Epithelial cell of esophagus (primary cell): Measurements from ENCODE around the gene TSPAN9.

Experiments
- DNase-seq: peaks from one replicate; pipeline ENCODE4 v3.0.0; 2010; ENCODE audit warnings: low read depth
- H3K4me3 ChIP-seq: 2 replicates; pipeline ENCODE4 v1.5.1; 2011; ENCODE audit warnings: mild to moderate bottlenecking, low read length, control low read depth
- CTCF ChIP-seq: IDR thresholded peaks from 2 replicates; pipeline ENCODE4 v1.5.1; 2011; ENCODE audit warnings: low read depth, mild to moderate bottlenecking, low read length, control low read depth, inconsistent platforms; ENCODE audit not compliant: insufficient read depth; ENCODE audit errors: missing control alignments

The TSPAN9 gene

GRCh38 chr12:3134526-3135135, 57.5 kb downstream of the TSPAN9 start:
- no peak for TF ChIP-seq CTCF
- no peak overlapping the region for H3K4me3 ChIP-seq
- DNase-seq = no peak

- peak; percentile 82 for TF ChIP-seq CTCF
- no peak overlapping the region for H3K4me3 ChIP-seq
- DNase-seq = peak; percentile 79
These were observed 58.6 kb downstream of the TSPAN9 start for GRCh38 chr12:3135522-3136461.

GRCh38 chr12:3136641-3137267, 59.6 kb downstream of the TSPAN9 start:
- no peak for TF ChIP-seq CTCF
- no peak overlapping the region for H3K4me3 ChIP-seq
- DNase-seq = no peak

GRCh38 chr12:3137268-3137781, 60.1 kb downstream of the TSPAN9 start:
- peak; percentile 48 for DNase-seq
- TF ChIP-seq CTCF = no peak
- H3K4me3 ChIP-seq = no peak overlapping the region

- no peak for DNase-seq
- H3K4me3 ChIP-seq = no peak overlapping the region
- TF ChIP-seq CTCF = no peak
These were observed 60.8 kb downstream of the TSPAN9 start for GRCh38 chr12:3137814-3138445.

GRCh38 chr12:3138941-3139511, 61.8 kb downstream of the TSPAN9 start:
- no peak for TF ChIP-seq CTCF
- DNase-seq = no peak
- no peak overlapping the region for H3K4me3 ChIP-seq
